Metanephros (tissue), 2 donors: ENCODE measurements around the gene FCN2. TPM values are rescaled to one million over a fixed set of nuclear protein-coding genes. Genes with fewer than 3 reads are reported as not detected.

Source experiments
- small RNA-seq: library from RNA; depleted of rRNA; stranded (forward); fragments of <200 nt; gene quantifications from one replicate; pipeline ENCODE3, GENCODE V24; 2014; ENCODE audit warnings: low replicate concordance
- total RNA-seq: library from RNA; depleted of rRNA; stranded (reverse); fragments of >200 nt; gene quantifications from one replicate; pipeline ENCODE4 v1.2.3, GENCODE V29; 2014

Gene FCN2
- 1.2 TPM for total RNA-seq

GRCh38 chr9:134880484-134881312 lies at the start of gene FCN2:
Gene FCN2 (plus strand): TSS chr9:134880810. CDS start chr9:134880822, 12 bp downstream.

GRCh38 chr9:134917431-134918373 lies 37.1 kb downstream of the FCN2 start, which contains the start of gene FCN1:
Gene FCN1 (minus strand): TSS chr9:134917912. CDS start chr9:134917871, 41 bp downstream.

Small RNA genes within 50 kb of the gene (small RNA-seq; reads per million reads assigned to genes)
- gene AL603650.1 (not detected), gene MIR3689A (not detected), gene MIR3689B (not detected), gene MIR3689C (not detected), gene MIR3689D1 (not detected), gene MIR3689D2 (not detected), gene MIR3689E (not detected), gene MIR3689F (not detected)

Other genes with a start within 250 kb of the FCN2 start
- gene COL5A1, start 239.0 kb upstream of the FCN2 start, total RNA-seq = 192 TPM
- 24.3 TPM for gene FCN1, start 37.1 kb downstream of the FCN2 start, total RNA-seq
- gene OLFM1, start 206.9 kb downstream of the FCN2 start, total RNA-seq = 5.1 TPM